ENCODE measurements around the gene HSPA12B. TPM values are rescaled to one million over a fixed set of nuclear protein-coding genes. Genes with fewer than 3 reads are reported as not detected.

The HSPA12B gene
- total RNA-seq, 1 experiment from 2014 or later, result 6.3 TPM

DNA sequence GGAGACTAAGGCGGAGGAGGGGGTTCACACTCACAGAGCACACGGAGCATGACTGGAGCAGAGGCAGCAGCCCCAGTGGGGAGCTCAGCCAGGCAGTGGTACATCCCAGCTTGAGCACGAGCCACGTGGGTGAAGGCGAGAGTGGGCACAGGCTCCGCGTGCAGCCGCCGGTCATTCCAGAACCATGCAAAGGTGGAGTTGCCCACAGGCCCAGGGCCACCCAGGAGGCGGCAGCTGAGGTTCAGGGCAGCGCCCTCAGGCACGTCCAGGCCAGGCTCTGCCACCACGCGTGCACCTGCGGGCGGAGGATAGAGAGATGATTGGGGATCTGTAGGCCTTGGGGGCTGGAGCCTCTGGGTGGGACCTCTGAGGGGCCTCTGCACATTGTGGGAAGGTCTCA, 41.2 kb upstream of the HSPA12B start:
- POLR2A ChIA-PET, result interaction anchor here (0.7 kb wide), 1 partner anchor 333 kb away, joined by 7 read pairs; no protein-coding TSS in a partner anchor
- H3K9me3 Mint-ChIP-seq, result peaks cover 4% of the 10 kb centered on the region; the same call in 1 of the 2 replicates
- ATAC-seq, result no peak
- no peak for DNase-seq (ENCODE audit: low spot score)
- no peak overlapping the region for H3K27ac Mint-ChIP-seq
- H3K4me3 Mint-ChIP-seq, result no peak overlapping the region
- H3K27me3 Mint-ChIP-seq (ENCODE audit: low read depth), result no peaks in the 10 kb centered on the region
- CTCF ChIA-PET, result interaction anchor here (1.0 to 3.1 kb wide), 3 partner anchors 15 to 90 kb away, joined by 3 to 15 read pairs (median 7); partner anchors contain the start of gene SPEF1
- no peak for TF ChIP-seq MXD4 (CRISPR knock-in tag; IDR thresholded peaks at IDR 0.05; ENCODE audit: borderline replicate concordance)
- no peak for TF ChIP-seq TCF7 (CRISPR knock-in tag; IDR thresholded peaks at IDR 0.05; ENCODE audit: low read depth)
- no peak for TF ChIP-seq ZNF423 (CRISPR knock-in tag; IDR thresholded peaks at IDR 0.05)
- H3K36me3 Mint-ChIP-seq, result no peaks in the 10 kb centered on the region
- H3K4me1 Mint-ChIP-seq, result peaks cover 10% of the 10 kb centered on the region

GRCh38 chr20:3691897-3692296, 40.6 kb upstream of the HSPA12B start:
- Mint-ChIP-seq H3K27ac (no peak overlapping the region), H3K9me3 (peaks cover 4% of the 10 kb centered on the region; the same call in 1 of the 2 replicates), H3K4me3 (no peak overlapping the region), H3K36me3 (no peaks in the 10 kb centered on the region), H3K4me1 (peaks cover 8% of the 10 kb centered on the region), H3K27me3 (ENCODE audit: low read depth) (no peaks in the 10 kb centered on the region)
- ChIA-PET CTCF (interaction anchor here (0.6 to 3.1 kb wide), 3 partner anchors 16 to 89 kb away, joined by 3 to 15 read pairs (median 3); partner anchors contain the start of gene SPEF1), POLR2A (no interaction called here)
- DNase-seq (ENCODE audit: low spot score) (no peak), ATAC-seq (no peak)
- TF ChIP-seq AFF4 (CRISPR knock-in tag; IDR thresholded peaks at IDR 0.05; ENCODE audit: borderline replicate concordance) (no peak), SMAD3 (CRISPR knock-in tag; IDR thresholded peaks at IDR 0.05; ENCODE audit: borderline replicate concordance) (no peak), ZNF317 (CRISPR knock-in tag; IDR thresholded peaks at IDR 0.05; ENCODE audit: borderline replicate concordance, low read depth) (no peak), ZNF396 (CRISPR knock-in tag; IDR thresholded peaks at IDR 0.05; ENCODE audit: borderline replicate concordance) (no peak), ZNF423 (CRISPR knock-in tag; IDR thresholded peaks at IDR 0.05) (no peak), SOX15 (CRISPR knock-in tag; IDR thresholded peaks at IDR 0.05) (no peak), NR3C1 (CRISPR knock-in tag; conservative IDR thresholded peaks at IDR 0.05; ENCODE audit: low read depth) (no peak), ZNF416 (CRISPR knock-in tag; IDR thresholded peaks at IDR 0.05) (no peak), USF1 (CRISPR knock-in tag; IDR thresholded peaks at IDR 0.05) (no peak), ARID4B (CRISPR knock-in tag; IDR thresholded peaks at IDR 0.05; ENCODE audit: borderline replicate concordance) (no peak), ATF1 (CRISPR knock-in tag; IDR thresholded peaks at IDR 0.05) (no peak), TCF7 (CRISPR knock-in tag; IDR thresholded peaks at IDR 0.05; ENCODE audit: low read depth) (no peak), ATF3 (CRISPR knock-in tag; conservative IDR thresholded peaks at IDR 0.05) (no peak)
- TF ChIP-seq, protein P1, sequence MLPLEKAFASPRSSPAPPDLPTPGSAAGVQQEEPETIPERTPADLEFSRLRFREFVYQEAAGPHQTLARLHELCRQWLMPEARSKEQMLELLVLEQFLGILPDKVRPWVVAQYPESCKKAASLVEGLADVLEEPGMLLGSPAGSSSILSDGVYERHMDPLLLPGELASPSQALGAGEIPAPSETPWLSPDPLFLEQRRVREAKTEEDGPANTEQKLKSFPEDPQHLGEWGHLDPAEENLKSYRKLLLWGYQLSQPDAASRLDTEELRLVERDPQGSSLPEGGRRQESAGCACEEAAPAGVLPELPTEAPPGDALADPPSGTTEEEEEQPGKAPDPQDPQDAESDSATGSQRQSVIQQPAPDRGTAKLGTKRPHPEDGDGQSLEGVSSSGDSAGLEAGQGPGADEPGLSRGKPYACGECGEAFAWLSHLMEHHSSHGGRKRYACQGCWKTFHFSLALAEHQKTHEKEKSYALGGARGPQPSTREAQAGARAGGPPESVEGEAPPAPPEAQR (CRISPR knock-in tag; IDR thresholded peaks at IDR 0.05), result no peak
- TF ChIP-seq, protein P2, sequence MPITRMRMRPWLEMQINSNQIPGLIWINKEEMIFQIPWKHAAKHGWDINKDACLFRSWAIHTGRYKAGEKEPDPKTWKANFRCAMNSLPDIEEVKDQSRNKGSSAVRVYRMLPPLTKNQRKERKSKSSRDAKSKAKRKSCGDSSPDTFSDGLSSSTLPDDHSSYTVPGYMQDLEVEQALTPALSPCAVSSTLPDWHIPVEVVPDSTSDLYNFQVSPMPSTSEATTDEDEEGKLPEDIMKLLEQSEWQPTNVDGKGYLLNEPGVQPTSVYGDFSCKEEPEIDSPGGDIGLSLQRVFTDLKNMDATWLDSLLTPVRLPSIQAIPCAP (CRISPR knock-in tag; IDR thresholded peaks at IDR 0.05), result no peak
- TF ChIP-seq, protein P3, sequence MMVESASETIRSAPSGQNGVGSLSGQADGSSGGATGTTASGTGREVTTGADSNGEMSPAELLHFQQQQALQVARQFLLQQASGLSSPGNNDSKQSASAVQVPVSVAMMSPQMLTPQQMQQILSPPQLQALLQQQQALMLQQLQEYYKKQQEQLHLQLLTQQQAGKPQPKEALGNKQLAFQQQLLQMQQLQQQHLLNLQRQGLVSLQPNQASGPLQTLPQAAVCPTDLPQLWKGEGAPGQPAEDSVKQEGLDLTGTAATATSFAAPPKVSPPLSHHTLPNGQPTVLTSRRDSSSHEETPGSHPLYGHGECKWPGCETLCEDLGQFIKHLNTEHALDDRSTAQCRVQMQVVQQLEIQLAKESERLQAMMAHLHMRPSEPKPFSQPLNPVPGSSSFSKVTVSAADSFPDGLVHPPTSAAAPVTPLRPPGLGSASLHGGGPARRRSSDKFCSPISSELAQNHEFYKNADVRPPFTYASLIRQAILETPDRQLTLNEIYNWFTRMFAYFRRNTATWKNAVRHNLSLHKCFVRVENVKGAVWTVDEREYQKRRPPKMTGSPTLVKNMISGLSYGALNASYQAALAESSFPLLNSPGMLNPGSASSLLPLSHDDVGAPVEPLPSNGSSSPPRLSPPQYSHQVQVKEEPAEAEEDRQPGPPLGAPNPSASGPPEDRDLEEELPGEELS (CRISPR knock-in tag; IDR thresholded peaks at IDR 0.05), result no peak
- TF ChIP-seq, protein P4, sequence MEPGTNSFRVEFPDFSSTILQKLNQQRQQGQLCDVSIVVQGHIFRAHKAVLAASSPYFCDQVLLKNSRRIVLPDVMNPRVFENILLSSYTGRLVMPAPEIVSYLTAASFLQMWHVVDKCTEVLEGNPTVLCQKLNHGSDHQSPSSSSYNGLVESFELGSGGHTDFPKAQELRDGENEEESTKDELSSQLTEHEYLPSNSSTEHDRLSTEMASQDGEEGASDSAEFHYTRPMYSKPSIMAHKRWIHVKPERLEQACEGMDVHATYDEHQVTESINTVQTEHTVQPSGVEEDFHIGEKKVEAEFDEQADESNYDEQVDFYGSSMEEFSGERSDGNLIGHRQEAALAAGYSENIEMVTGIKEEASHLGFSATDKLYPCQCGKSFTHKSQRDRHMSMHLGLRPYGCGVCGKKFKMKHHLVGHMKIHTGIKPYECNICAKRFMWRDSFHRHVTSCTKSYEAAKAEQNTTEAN (CRISPR knock-in tag; IDR thresholded peaks at IDR 0.05), result no peak
